ENCODE measurements around the gene NOTCH4. TPM values are rescaled to one million over a fixed set of nuclear protein-coding genes. Genes with fewer than 3 reads are reported as not detected.

NOTCH4 gene
- total and polyA plus RNA-seq, 2 experiments from 2014 or later: 2.7 to 2.8 TPM

DNA sequence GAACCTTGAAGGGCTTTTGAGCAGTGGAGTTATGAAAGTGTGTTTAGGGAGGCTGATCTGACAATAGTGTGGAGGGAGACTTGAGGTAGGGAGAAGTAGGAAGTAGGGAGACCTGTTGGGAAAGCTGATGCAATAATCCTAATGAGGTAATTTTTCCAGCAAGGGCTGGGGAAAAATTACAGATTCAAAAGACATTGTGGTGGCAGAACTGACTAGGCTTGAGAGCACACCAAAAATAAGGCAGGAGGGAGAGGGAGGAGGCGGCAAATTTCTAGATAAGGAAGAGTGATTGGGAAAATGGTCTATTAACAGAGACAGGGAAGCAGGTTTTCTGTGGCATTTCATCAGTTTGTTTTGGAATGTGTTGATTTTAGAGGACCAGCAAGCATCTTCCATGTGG lies 77.6 kb downstream of the NOTCH4 start (continued):
- TF ChIP-seq, protein P1, sequence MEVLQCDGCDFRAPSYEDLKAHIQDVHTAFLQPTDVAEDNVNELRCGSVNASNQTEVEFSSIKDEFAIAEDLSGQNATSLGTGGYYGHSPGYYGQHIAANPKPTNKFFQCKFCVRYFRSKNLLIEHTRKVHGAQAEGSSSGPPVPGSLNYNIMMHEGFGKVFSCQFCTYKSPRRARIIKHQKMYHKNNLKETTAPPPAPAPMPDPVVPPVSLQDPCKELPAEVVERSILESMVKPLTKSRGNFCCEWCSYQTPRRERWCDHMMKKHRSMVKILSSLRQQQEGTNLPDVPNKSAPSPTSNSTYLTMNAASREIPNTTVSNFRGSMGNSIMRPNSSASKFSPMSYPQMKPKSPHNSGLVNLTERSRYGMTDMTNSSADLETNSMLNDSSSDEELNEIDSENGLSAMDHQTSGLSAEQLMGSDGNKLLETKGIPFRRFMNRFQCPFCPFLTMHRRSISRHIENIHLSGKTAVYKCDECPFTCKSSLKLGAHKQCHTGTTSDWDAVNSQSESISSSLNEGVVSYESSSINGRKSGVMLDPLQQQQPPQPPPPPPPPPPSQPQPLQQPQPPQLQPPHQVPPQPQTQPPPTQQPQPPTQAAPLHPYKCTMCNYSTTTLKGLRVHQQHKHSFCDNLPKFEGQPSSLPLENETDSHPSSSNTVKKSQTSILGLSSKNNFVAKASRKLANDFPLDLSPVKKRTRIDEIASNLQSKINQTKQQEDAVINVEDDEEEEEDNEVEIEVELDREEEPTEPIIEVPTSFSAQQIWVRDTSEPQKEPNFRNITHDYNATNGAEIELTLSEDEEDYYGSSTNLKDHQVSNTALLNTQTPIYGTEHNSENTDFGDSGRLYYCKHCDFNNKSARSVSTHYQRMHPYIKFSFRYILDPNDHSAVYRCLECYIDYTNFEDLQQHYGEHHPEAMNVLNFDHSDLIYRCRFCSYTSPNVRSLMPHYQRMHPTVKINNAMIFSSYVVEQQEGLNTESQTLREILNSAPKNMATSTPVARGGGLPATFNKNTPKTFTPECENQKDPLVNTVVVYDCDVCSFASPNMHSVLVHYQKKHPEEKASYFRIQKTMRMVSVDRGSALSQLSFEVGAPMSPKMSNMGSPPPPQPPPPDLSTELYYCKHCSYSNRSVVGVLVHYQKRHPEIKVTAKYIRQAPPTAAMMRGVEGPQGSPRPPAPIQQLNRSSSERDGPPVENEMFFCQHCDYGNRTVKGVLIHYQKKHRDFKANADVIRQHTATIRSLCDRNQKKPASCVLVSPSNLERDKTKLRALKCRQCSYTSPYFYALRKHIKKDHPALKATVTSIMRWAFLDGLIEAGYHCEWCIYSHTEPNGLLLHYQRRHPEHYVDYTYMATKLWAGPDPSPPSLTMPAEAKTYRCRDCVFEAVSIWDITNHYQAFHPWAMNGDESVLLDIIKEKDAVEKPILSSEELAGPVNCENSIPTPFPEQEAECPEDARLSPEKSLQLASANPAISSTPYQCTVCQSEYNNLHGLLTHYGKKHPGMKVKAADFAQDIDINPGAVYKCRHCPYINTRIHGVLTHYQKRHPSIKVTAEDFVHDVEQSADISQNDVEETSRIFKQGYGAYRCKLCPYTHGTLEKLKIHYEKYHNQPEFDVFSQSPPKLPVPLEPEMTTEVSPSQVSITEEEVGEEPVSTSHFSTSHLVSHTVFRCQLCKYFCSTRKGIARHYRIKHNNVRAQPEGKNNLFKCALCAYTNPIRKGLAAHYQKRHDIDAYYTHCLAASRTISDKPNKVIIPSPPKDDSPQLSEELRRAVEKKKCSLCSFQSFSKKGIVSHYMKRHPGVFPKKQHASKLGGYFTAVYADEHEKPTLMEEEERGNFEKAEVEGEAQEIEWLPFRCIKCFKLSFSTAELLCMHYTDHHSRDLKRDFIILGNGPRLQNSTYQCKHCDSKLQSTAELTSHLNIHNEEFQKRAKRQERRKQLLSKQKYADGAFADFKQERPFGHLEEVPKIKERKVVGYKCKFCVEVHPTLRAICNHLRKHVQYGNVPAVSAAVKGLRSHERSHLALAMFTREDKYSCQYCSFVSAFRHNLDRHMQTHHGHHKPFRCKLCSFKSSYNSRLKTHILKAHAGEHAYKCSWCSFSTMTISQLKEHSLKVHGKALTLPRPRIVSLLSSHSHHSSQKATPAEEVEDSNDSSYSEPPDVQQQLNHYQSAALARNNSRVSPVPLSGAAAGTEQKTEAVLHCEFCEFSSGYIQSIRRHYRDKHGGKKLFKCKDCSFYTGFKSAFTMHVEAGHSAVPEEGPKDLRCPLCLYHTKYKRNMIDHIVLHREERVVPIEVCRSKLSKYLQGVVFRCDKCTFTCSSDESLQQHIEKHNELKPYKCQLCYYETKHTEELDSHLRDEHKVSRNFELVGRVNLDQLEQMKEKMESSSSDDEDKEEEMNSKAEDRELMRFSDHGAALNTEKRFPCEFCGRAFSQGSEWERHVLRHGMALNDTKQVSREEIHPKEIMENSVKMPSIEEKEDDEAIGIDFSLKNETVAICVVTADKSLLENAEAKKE (CRISPR knock-in tag; IDR thresholded peaks at IDR 0.05): no peak
- no peak for TF ChIP-seq CREB1 (CRISPR knock-in tag; IDR thresholded peaks at IDR 0.05; ENCODE audit: low read depth)

Small RNAs within 50 kb of the gene (microRNA-seq; reads per million reads assigned to microRNA genes)
- gene MIR6721: 2.0 reads per million
- gene MIR6833: not detected

Small RNAs within 50 kb of the gene (small RNA-seq; reads per million reads assigned to genes)
- not detected for gene AL662884.1 (ENCODE audit: low replicate concordance)
- gene MIR6833 (ENCODE audit: low replicate concordance): not detected

Other genes starting within 250 kb of the NOTCH4 start
- gene C4A, start 242.0 kb downstream of the NOTCH4 start, total RNA-seq (2014; rRNA removed; shearing (Covaris generic)): 0.97 and 2.4 TPM in 2 replicates
- 0.48 TPM in 1 of 2 replicates, not detected in the other for gene C4A, start 242.0 kb downstream of the NOTCH4 start, polyA plus RNA-seq (2016; fragmentation: Nextera tagmentation; extraction: Ambion mirVana)
- gene C4B, start 209.3 kb downstream of the NOTCH4 start, total RNA-seq (2014; rRNA removed; shearing (Covaris generic)): 0.39 TPM in 1 of 2 replicates, not detected in the other
- gene C4B, start 209.3 kb downstream of the NOTCH4 start, polyA plus RNA-seq (2016; fragmentation: Nextera tagmentation; extraction: Ambion mirVana): 0.19 and 0.57 TPM in 2 replicates
- gene CYP21A2, start 185.7 kb downstream of the NOTCH4 start, total RNA-seq (2014; rRNA removed; shearing (Covaris generic)): not detected in 2 replicates
- 0.10 TPM in 1 of 2 replicates, not detected in the other for gene CYP21A2, start 185.7 kb downstream of the NOTCH4 start, polyA plus RNA-seq (2016; fragmentation: Nextera tagmentation; extraction: Ambion mirVana)
- 3.4 and 6.0 TPM in 2 replicates for gene TNXB, start 114.7 kb downstream of the NOTCH4 start, total RNA-seq (2014; rRNA removed; shearing (Covaris generic))
- 1.1 and 2.0 TPM in 2 replicates for gene TNXB, start 114.7 kb downstream of the NOTCH4 start, polyA plus RNA-seq (2016; fragmentation: Nextera tagmentation; extraction: Ambion mirVana)
- gene ATF6B, start 95.8 kb downstream of the NOTCH4 start, total RNA-seq (2014; rRNA removed; shearing (Covaris generic)): 21.7 and 24.9 TPM in 2 replicates
- gene ATF6B, start 95.8 kb downstream of the NOTCH4 start, polyA plus RNA-seq (2016; fragmentation: Nextera tagmentation; extraction: Ambion mirVana): 25.9 and 26.1 TPM in 2 replicates
- gene FKBPL, start 93.8 kb downstream of the NOTCH4 start, total RNA-seq (2014; rRNA removed; shearing (Covaris generic)): 6.4 and 7.5 TPM in 2 replicates
- gene FKBPL, start 93.8 kb downstream of the NOTCH4 start, polyA plus RNA-seq (2016; fragmentation: Nextera tagmentation; extraction: Ambion mirVana): 7.6 and 9.6 TPM in 2 replicates
- 1.2 TPM in 1 of 2 replicates, not detected in the other for gene PRRT1, start 72.1 kb downstream of the NOTCH4 start, total RNA-seq (2014; rRNA removed; shearing (Covaris generic))
- 1.7 and 2.7 TPM in 2 replicates for gene PRRT1, start 72.1 kb downstream of the NOTCH4 start, polyA plus RNA-seq (2016; fragmentation: Nextera tagmentation; extraction: Ambion mirVana)
- 12.5 and 20.6 TPM in 2 replicates for gene PPT2, start 69.9 kb downstream of the NOTCH4 start, total RNA-seq (2014; rRNA removed; shearing (Covaris generic))
- gene PPT2, start 69.9 kb downstream of the NOTCH4 start, polyA plus RNA-seq (2016; fragmentation: Nextera tagmentation; extraction: Ambion mirVana): 8.9 and 10.1 TPM in 2 replicates
- gene EGFL8, start 59.5 kb downstream of the NOTCH4 start, total RNA-seq (2014; rRNA removed; shearing (Covaris generic)): 4.7 and 6.1 TPM in 2 replicates
- gene EGFL8, start 59.5 kb downstream of the NOTCH4 start, polyA plus RNA-seq (2016; fragmentation: Nextera tagmentation; extraction: Ambion mirVana): 5.4 and 7.4 TPM in 2 replicates
- gene AGPAT1, start 48.0 kb downstream of the NOTCH4 start, total RNA-seq (2014; rRNA removed; shearing (Covaris generic)): 58.8 and 82.1 TPM in 2 replicates
- gene AGPAT1, start 48.0 kb downstream of the NOTCH4 start, polyA plus RNA-seq (2016; fragmentation: Nextera tagmentation; extraction: Ambion mirVana): 39.5 and 39.8 TPM in 2 replicates
- gene RNF5, start 45.7 kb downstream of the NOTCH4 start, total RNA-seq (2014; rRNA removed; shearing (Covaris generic)): 119 and 127 TPM in 2 replicates
- gene RNF5, start 45.7 kb downstream of the NOTCH4 start, polyA plus RNA-seq (2016; fragmentation: Nextera tagmentation; extraction: Ambion mirVana): 164 and 173 TPM in 2 replicates
- gene AGER, start 39.8 kb downstream of the NOTCH4 start, total RNA-seq (2014; rRNA removed; shearing (Covaris generic)): 2.0 and 2.3 TPM in 2 replicates
- gene AGER, start 39.8 kb downstream of the NOTCH4 start, polyA plus RNA-seq (2016; fragmentation: Nextera tagmentation; extraction: Ambion mirVana): 3.4 and 5.0 TPM in 2 replicates
- 89.4 and 111 TPM in 2 replicates for gene PBX2, start 33.9 kb downstream of the NOTCH4 start, total RNA-seq (2014; rRNA removed; shearing (Covaris generic))
- gene PBX2, start 33.9 kb downstream of the NOTCH4 start, polyA plus RNA-seq (2016; fragmentation: Nextera tagmentation; extraction: Ambion mirVana): 7.2 and 8.5 TPM in 2 replicates
- gene GPSM3, start 31.4 kb downstream of the NOTCH4 start, total RNA-seq (2014; rRNA removed; shearing (Covaris generic)): 4.7 and 7.8 TPM in 2 replicates
- gene GPSM3, start 31.4 kb downstream of the NOTCH4 start, polyA plus RNA-seq (2016; fragmentation: Nextera tagmentation; extraction: Ambion mirVana): 5.5 and 5.9 TPM in 2 replicates
- gene TSBP1, start 147.8 kb upstream of the NOTCH4 start, total RNA-seq (2014; rRNA removed; shearing (Covaris generic)): not detected in 2 replicates
- gene TSBP1, start 147.8 kb upstream of the NOTCH4 start, polyA plus RNA-seq (2016; fragmentation: Nextera tagmentation; extraction: Ambion mirVana): 0.15 TPM in 1 of 2 replicates, not detected in the other
- not detected in 2 replicates for gene BTNL2, start 183.1 kb upstream of the NOTCH4 start, total RNA-seq (2014; rRNA removed; shearing (Covaris generic))
- gene BTNL2, start 183.1 kb upstream of the NOTCH4 start, polyA plus RNA-seq (2016; fragmentation: Nextera tagmentation; extraction: Ambion mirVana): not detected in 2 replicates
- 4.4 and 6.9 TPM in 2 replicates for gene HLA-DRA, start 215.8 kb upstream of the NOTCH4 start, total RNA-seq (2014; rRNA removed; shearing (Covaris generic))
- 7.7 and 10.5 TPM in 2 replicates for gene HLA-DRA, start 215.8 kb upstream of the NOTCH4 start, polyA plus RNA-seq (2016; fragmentation: Nextera tagmentation; extraction: Ambion mirVana)

Data from GM23338 (cell line).